Measurements from ENCODE around the gene NFIB.

DNA sequence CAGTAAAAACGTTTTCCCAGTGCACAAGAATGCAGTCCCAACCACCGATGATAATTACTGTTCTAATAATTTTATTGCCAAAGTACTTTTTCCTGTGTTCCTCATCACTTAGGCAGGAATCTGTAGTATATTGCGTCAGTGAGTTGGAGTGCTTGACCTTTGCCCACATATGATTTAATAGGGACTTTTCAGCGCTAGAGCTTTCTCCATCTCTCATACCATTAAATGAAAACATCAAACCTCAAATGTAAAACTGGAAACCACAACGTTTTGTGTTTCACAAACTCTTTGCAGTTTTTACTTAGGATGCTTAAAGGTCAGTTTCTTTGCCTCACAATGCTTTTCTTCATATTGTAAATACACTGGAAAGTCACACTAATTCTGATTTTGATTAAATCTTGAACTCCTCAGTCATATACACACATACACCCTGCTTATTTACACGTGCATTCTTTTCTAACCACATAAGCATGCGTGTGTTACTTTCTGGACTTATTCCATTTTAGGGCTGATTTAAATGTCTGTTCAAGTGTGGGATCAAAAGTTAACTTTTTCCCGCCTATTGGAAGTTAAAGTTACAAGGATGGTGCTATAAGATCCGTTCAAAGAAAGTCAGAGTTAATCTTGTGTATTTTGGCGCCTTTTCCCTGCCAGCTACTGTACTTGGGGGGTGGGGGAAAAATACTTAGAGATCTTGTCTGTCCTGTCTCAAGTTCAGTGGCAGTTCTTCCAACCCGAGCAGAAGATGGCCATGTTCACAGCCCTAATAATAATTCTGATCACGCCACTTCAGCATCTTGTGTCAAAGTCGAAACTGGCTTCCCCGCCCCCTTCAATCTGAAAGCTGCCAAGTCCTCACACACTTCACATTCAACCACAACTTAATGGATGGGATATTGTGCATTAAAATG, 6.6 kb upstream of the NFIB start:
- no peak for TF ChIP-seq POLR2A (IDR thresholded peaks at IDR 0.05; ENCODE audit: low read depth, low read length)
- TF ChIP-seq, protein P1, sequence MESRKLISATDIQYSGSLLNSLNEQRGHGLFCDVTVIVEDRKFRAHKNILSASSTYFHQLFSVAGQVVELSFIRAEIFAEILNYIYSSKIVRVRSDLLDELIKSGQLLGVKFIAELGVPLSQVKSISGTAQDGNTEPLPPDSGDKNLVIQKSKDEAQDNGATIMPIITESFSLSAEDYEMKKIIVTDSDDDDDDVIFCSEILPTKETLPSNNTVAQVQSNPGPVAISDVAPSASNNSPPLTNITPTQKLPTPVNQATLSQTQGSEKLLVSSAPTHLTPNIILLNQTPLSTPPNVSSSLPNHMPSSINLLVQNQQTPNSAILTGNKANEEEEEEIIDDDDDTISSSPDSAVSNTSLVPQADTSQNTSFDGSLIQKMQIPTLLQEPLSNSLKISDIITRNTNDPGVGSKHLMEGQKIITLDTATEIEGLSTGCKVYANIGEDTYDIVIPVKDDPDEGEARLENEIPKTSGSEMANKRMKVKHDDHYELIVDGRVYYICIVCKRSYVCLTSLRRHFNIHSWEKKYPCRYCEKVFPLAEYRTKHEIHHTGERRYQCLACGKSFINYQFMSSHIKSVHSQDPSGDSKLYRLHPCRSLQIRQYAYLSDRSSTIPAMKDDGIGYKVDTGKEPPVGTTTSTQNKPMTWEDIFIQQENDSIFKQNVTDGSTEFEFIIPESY (IDR thresholded peaks at IDR 0.05), result no peak

All from GM12878 (cell line).